ENCODE results near the gene DMRTA2. TPM values are rescaled to one million over a fixed set of nuclear protein-coding genes. Genes with fewer than 3 reads are reported as not detected.

Gene DMRTA2
- total RNA-seq, 4 donors from 2014 or later = 1.6 to 8.0 (median 4.4) TPM

GRCh38 chr1:50421768-50422674, 1.2 kb downstream of the DMRTA2 start:
- TF ChIP-seq, protein P1, sequence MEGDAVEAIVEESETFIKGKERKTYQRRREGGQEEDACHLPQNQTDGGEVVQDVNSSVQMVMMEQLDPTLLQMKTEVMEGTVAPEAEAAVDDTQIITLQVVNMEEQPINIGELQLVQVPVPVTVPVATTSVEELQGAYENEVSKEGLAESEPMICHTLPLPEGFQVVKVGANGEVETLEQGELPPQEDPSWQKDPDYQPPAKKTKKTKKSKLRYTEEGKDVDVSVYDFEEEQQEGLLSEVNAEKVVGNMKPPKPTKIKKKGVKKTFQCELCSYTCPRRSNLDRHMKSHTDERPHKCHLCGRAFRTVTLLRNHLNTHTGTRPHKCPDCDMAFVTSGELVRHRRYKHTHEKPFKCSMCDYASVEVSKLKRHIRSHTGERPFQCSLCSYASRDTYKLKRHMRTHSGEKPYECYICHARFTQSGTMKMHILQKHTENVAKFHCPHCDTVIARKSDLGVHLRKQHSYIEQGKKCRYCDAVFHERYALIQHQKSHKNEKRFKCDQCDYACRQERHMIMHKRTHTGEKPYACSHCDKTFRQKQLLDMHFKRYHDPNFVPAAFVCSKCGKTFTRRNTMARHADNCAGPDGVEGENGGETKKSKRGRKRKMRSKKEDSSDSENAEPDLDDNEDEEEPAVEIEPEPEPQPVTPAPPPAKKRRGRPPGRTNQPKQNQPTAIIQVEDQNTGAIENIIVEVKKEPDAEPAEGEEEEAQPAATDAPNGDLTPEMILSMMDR (IDR thresholded peaks at IDR 0.05) = no peak
- TF ChIP-seq POLR2A (IDR thresholded peaks at IDR 0.05) = no peak
- H3K4me3 ChIP-seq = peak overlapping the region; percentile 47 to 71 (median 57)
- H3K27me3 ChIP-seq = peaks cover 0 to 100% (median 47%) of the 10 kb centered on the region in 4 donors
- peaks cover 23 to 95% (median 36%) of the 10 kb centered on the region in 3 donors for H3K4me1 ChIP-seq
- WGBS, 2 donors = 22 to 38% methylated on average over 25 to 27 of the region's 27 CpGs
- H3K9me3 ChIP-seq = no peaks in the 10 kb centered on the region
- intact Hi-C loops (cut with DNase I) = no loop called here
- peak overlapping the region in 3 of 4 donors; percentile 39 to 72 (median 56) for H3K27ac ChIP-seq
- DNase-seq = no peak
- H3K36me3 ChIP-seq = peaks cover 0 to 18% (median 0%) of the 10 kb centered on the region in 3 donors

DNA sequence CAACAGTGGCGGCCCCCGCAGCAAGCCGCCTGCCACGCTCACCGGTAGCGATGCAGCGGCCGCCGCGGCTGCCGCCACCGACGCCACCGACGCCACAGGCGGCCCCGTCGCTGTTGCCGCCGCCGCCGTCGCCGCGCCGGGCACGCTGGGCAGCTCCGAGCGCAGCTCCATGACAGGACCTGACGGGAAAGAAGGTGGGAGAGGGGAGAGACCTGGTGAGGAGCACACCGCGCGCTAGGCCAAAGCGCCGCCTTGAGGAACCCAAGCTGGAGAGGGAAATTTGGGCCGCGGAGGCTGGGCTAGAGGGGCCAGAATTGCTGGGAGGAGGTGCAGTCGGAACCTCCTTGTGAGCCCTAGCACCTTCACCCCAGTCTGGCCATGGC, 1.9 kb downstream of the DMRTA2 start:
- H3K27ac ChIP-seq = no peak overlapping the region
- H3K36me3 ChIP-seq = peaks cover 0 to 18% (median 0%) of the 10 kb centered on the region in 3 donors
- no peaks in the 10 kb centered on the region for H3K9me3 ChIP-seq
- no peak for TF ChIP-seq POLR2A (IDR thresholded peaks at IDR 0.05)
- H3K4me1 ChIP-seq = peaks cover 19 to 95% (median 36%) of the 10 kb centered on the region in 3 donors
- 44% methylated on average over 3 of the region's 38 CpGs; no CpG with 5 or more reads in 1 of the 2 donors for WGBS, 2 donors
- peak overlapping the region in 2 of 4 donors; percentile 38 to 57 for H3K4me3 ChIP-seq
- peaks cover 0 to 100% (median 45%) of the 10 kb centered on the region in 4 donors for H3K27me3 ChIP-seq
- intact Hi-C loops (cut with DNase I) = no loop called here
- DNase-seq = no peak

GRCh38 chr1:50420689-50421365, 2.4 kb downstream of the DMRTA2 start:
- peak overlapping the region in 2 of 4 donors; percentile 38 to 57 for H3K4me3 ChIP-seq
- no peak overlapping the region for H3K27ac ChIP-seq
- H3K27me3 ChIP-seq = peaks cover 0 to 100% (median 42%) of the 10 kb centered on the region in 4 donors
- H3K9me3 ChIP-seq = no peaks in the 10 kb centered on the region
- H3K36me3 ChIP-seq = peaks cover 0 to 18% (median 0%) of the 10 kb centered on the region in 3 donors
- WGBS, 2 donors = 40 to 60% methylated on average over 14 to 32 of the region's 69 CpGs
- H3K4me1 ChIP-seq = peaks cover 19 to 96% (median 36%) of the 10 kb centered on the region in 3 donors
- DNase-seq = no peak
- TF ChIP-seq POLR2A (IDR thresholded peaks at IDR 0.05) = no peak
- TF ChIP-seq, protein P1 (IDR thresholded peaks at IDR 0.05) = no peak
- intact Hi-C loops (cut with DNase I) = no loop called here

- peak overlapping the region in 1 of 4 donors; percentile 54 for H3K4me3 ChIP-seq
- H3K4me1 ChIP-seq = peaks cover 19 to 90% (median 29%) of the 10 kb centered on the region in 3 donors
- DNase-seq = no peak
- H3K27ac ChIP-seq = no peak overlapping the region
- H3K9me3 ChIP-seq = no peaks in the 10 kb centered on the region
- intact Hi-C loops (cut with DNase I) = no loop called here
- H3K36me3 ChIP-seq = peaks cover 0 to 18% (median 0%) of the 10 kb centered on the region in 3 donors
- peaks cover 0 to 100% (median 38%) of the 10 kb centered on the region in 4 donors for H3K27me3 ChIP-seq
- 37 to 51% methylated on average over 15 to 18 of the region's 21 CpGs for WGBS, 2 donors
- TF ChIP-seq, protein P1 (IDR thresholded peaks at IDR 0.05) = no peak
- no peak for TF ChIP-seq POLR2A (IDR thresholded peaks at IDR 0.05)
Measured at GRCh38 chr1:50419907-50420677, 3.2 kb downstream of the DMRTA2 start.
